CD14-positive monocyte (primary cell): ENCODE data around the gene LRRTM4. TPM values are rescaled to one million over a fixed set of nuclear protein-coding genes. Genes with fewer than 3 reads are reported as not detected.

Experiments used
- DNase-seq, 3 donors: peaks; one replicate each; pipeline ENCODE4 v3.0.0-alpha.2; 2011 to 2022
- H2AFZ ChIP-seq: 2 replicates; pipeline ENCODE4 v1.6.0; 2012; ENCODE audit warnings: mild to moderate bottlenecking, low read depth, low read length, inconsistent platforms; ENCODE audit not compliant: insufficient read depth, poor library complexity, severe bottlenecking
- H3K27ac ChIP-seq, 2 donors: 1 replicate in 1 of 2; 2 replicates in 1 of 2; pipeline ENCODE4 v1.5.1; 2012 to 2013; ENCODE audit warnings: low read length in 2 of 2, control low read depth in 1 of 2, inconsistent platforms in 1 of 2, low read depth in 1 of 2, mild to moderate bottlenecking in 1 of 2
- H3K27me3 ChIP-seq, 2 donors: one replicate each; pipeline versions ENCODE4 v1.6.0 to v1.6.1; 2011 to 2013; ENCODE audit warnings: low read length in 2 of 2; ENCODE audit not compliant: control insufficient read depth in 2 of 2, insufficient read depth in 2 of 2
- H3K36me3 ChIP-seq, 2 donors: replicated peaks in 1 of 2; 1 replicate in 1 of 2; 2 replicates in 1 of 2; pipeline versions ENCODE4 v1.5.1 to v1.6.1; 2012 to 2013; ENCODE audit warnings: low read length in 2 of 2, control low read depth in 1 of 2, inconsistent platforms in 1 of 2, mild to moderate bottlenecking in 1 of 2; ENCODE audit not compliant: insufficient read depth in 2 of 2, control insufficient read depth in 1 of 2
- H3K4me1 ChIP-seq, 2 donors: 1 replicate in 1 of 2; 2 replicates in 1 of 2; pipeline versions ENCODE4 v1.5.1 to v1.6.1; 2012 to 2013; ENCODE audit warnings: low read length in 2 of 2, control low read depth in 1 of 2, inconsistent platforms in 1 of 2, mild to moderate bottlenecking in 1 of 2, moderate library complexity in 1 of 2; ENCODE audit not compliant: insufficient read depth in 2 of 2, control insufficient read depth in 1 of 2
- H3K4me2 ChIP-seq: replicated peaks from 2 replicates; pipeline ENCODE3; 2012; ENCODE audit warnings: low read length, moderate library complexity, mild to moderate bottlenecking; ENCODE audit not compliant: poor library complexity, severe bottlenecking; ENCODE audit errors: extremely low read depth
- H3K4me3 ChIP-seq, 3 experiments: fragments of 200-600 bp in 1 of 3; sonication (generic) in 1 of 3; replicated peaks in 1 of 3; 1 replicate in 2 of 3; 2 replicates in 1 of 3; pipeline ENCODE4 v1.5.1; 2011 to 2013; ENCODE audit warnings: low read length in 3 of 3, mild to moderate bottlenecking in 3 of 3, control low read depth in 2 of 3, low read depth in 2 of 3, inconsistent platforms in 1 of 3, moderate library complexity in 1 of 3
- H3K79me2 ChIP-seq: 2 replicates; pipeline ENCODE4 v1.6.0; 2012; ENCODE audit warnings: mild to moderate bottlenecking, control low read depth, inconsistent platforms, low read length, moderate library complexity; ENCODE audit not compliant: insufficient read depth
- H3K9ac ChIP-seq: 2 replicates; pipeline ENCODE4 v1.6.0; 2017; ENCODE audit warnings: low read length, mild to moderate bottlenecking; ENCODE audit not compliant: insufficient read depth, poor library complexity, severe bottlenecking
- H3K9me3 ChIP-seq, 2 donors: replicated peaks in 1 of 2; 1 replicate in 1 of 2; 2 replicates in 1 of 2; pipeline versions ENCODE4 v1.5.1 to v1.6.1; 2012 to 2013; ENCODE audit warnings: low read length in 2 of 2, control low read depth in 1 of 2; ENCODE audit not compliant: control insufficient read depth in 1 of 2, insufficient read depth in 1 of 2
- H4K20me1 ChIP-seq: 2 replicates; pipeline ENCODE4 v1.6.0; 2012; ENCODE audit warnings: mild to moderate bottlenecking, low read length, control low read depth, moderate library complexity; ENCODE audit not compliant: insufficient read depth
- H3K27ac Mint-ChIP-seq, 7 donors: one replicate each; pipeline ENCODE4 v1.8.0; 2020; ENCODE audit warnings: mild to moderate bottlenecking in 7 of 7, mixed read lengths in 7 of 7, moderate library complexity in 6 of 7, inconsistent platforms in 2 of 7
- H3K27me3 Mint-ChIP-seq, 3 donors: one replicate each; pipeline ENCODE4 v1.8.0; 2021 to 2022; ENCODE audit warnings: low read depth in 3 of 3, mild to moderate bottlenecking in 3 of 3, mixed read lengths in 3 of 3, moderate library complexity in 3 of 3, inconsistent platforms in 1 of 3
- H3K36me3 Mint-ChIP-seq, 2 donors: one replicate each; pipeline ENCODE4 v1.8.0; 2020; ENCODE audit warnings: mixed read lengths in 2 of 2, inconsistent platforms in 1 of 2, mild to moderate bottlenecking in 1 of 2
- H3K4me1 Mint-ChIP-seq: one replicate; pipeline ENCODE4 v1.8.0; 2020; ENCODE audit warnings: mild to moderate bottlenecking, mixed read lengths
- H3K4me3 Mint-ChIP-seq, 2 donors: one replicate each; pipeline ENCODE4 v1.8.0; 2020; ENCODE audit warnings: mild to moderate bottlenecking in 2 of 2, mixed read lengths in 2 of 2, moderate library complexity in 1 of 2
- H3K9me3 Mint-ChIP-seq, 7 donors: one replicate each; pipeline ENCODE4 v1.8.0; 2020 to 2022; ENCODE audit warnings: mixed read lengths in 7 of 7, mild to moderate bottlenecking in 6 of 7, moderate library complexity in 6 of 7, inconsistent platforms in 2 of 7
- WGBS: methylation state at CpG from one replicate; pipeline ENCODE4 v1.1.5; 2013; ENCODE audit warnings: missing lambda C conversion rate; ENCODE audit not compliant: insufficient coverage; 5-methylcytosine and 5-hydroxymethylcytosine counted together
- intact Hi-C, 2 donors: fragments of 100-400 bp; cut with micrococcal nuclease; formaldehyde crosslinking; loops; one replicate each; pipeline versions ENCODE4 v1.15.0 to v1.15.1; 2023
- polyA plus RNA-seq, 3 donors: library from polyadenylated mRNA; depleted of rRNA in 1 of 3; unstranded in 2 of 3; stranded (reverse) in 1 of 3; fragments of 300-500 nt in 2 of 3; fragments of >200 nt in 1 of 3; fragmentation: Illumina TruSeq in 2 of 3; gene quantifications; 1 replicate in 2 of 3; 2 replicates in 1 of 3; pipeline ENCODE4 v1.2.3, GENCODE V29; 2012 to 2021
- TF ChIP-seq, protein P1 (sequence below): fragments of 200-600 bp; IDR thresholded peaks from one replicate; pipeline ENCODE4 v1.8.0; 2022; ENCODE audit warnings: antibody characterized with exemption, mild to moderate bottlenecking

LRRTM4 gene
- polyA plus RNA-seq, 3 donors = not detected

- no peaks in the 10 kb centered on the region for H3K27me3 Mint-ChIP-seq
- no peak overlapping the region for H3K9ac ChIP-seq
- H3K27me3 ChIP-seq = no peaks in the 10 kb centered on the region
- H4K20me1 ChIP-seq = no peaks in the 10 kb centered on the region
- H3K9me3 Mint-ChIP-seq = peaks cover 0 to 2% (median 0%) of the 10 kb centered on the region in 7 donors
- H2AFZ ChIP-seq = no peak overlapping the region
- H3K4me1 ChIP-seq = no peaks in the 10 kb centered on the region
- DNase-seq = no peak
- H3K27ac ChIP-seq = no peak overlapping the region
- TF ChIP-seq, protein P1, sequence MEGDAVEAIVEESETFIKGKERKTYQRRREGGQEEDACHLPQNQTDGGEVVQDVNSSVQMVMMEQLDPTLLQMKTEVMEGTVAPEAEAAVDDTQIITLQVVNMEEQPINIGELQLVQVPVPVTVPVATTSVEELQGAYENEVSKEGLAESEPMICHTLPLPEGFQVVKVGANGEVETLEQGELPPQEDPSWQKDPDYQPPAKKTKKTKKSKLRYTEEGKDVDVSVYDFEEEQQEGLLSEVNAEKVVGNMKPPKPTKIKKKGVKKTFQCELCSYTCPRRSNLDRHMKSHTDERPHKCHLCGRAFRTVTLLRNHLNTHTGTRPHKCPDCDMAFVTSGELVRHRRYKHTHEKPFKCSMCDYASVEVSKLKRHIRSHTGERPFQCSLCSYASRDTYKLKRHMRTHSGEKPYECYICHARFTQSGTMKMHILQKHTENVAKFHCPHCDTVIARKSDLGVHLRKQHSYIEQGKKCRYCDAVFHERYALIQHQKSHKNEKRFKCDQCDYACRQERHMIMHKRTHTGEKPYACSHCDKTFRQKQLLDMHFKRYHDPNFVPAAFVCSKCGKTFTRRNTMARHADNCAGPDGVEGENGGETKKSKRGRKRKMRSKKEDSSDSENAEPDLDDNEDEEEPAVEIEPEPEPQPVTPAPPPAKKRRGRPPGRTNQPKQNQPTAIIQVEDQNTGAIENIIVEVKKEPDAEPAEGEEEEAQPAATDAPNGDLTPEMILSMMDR = no peak
- no peak overlapping the region for H3K4me2 ChIP-seq
- intact Hi-C loops = no loop called here
- H3K4me3 Mint-ChIP-seq = no peak overlapping the region
- no peaks in the 10 kb centered on the region for H3K36me3 Mint-ChIP-seq
- WGBS = no CpG with 5 or more reads among the region's 3 CpGs
- no peak overlapping the region for H3K27ac Mint-ChIP-seq
- H3K9me3 ChIP-seq = peaks cover 0 to 3% of the 10 kb centered on the region in 2 donors
- no peak overlapping the region for H3K4me3 ChIP-seq
- H3K4me1 Mint-ChIP-seq = no peaks in the 10 kb centered on the region
- no peaks in the 10 kb centered on the region for H3K36me3 ChIP-seq
- H3K79me2 ChIP-seq = no peaks in the 10 kb centered on the region
Observed at GRCh38 chr2:77325395-77325794, 196.8 kb downstream of the LRRTM4 start.

DNA sequence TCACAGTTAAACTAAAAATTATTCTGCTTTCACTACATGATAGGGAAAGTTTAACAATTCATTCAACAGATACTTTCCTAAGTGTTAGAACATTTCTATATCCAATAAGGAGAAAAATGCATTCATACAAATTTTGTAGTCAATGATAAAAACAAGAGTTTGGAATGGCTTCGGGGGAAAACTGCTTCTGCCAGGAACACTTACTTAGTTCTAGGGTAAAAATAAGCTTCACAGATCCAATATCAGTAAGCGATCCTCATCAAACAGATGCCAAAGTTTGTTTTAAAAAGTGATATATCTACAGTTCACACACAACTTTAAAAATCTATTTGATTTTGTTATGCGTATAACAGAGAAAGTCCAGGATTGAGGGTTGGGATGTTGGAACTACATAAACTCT, 199.7 kb downstream of the LRRTM4 start:
- no peak overlapping the region for H3K27ac Mint-ChIP-seq
- H3K4me1 Mint-ChIP-seq = no peaks in the 10 kb centered on the region
- Histone ChIP-seq H3K4me2 (no peak overlapping the region), H4K20me1 (no peaks in the 10 kb centered on the region), H3K36me3 (no peaks in the 10 kb centered on the region), H2AFZ (no peak overlapping the region), H3K27me3 (no peaks in the 10 kb centered on the region), H3K27ac (no peak overlapping the region), H3K4me3 (no peak overlapping the region), H3K79me2 (no peaks in the 10 kb centered on the region), H3K9ac (no peak overlapping the region), H3K9me3 (peaks cover 0 to 3% of the 10 kb centered on the region in 2 donors), H3K4me1 (no peaks in the 10 kb centered on the region)
- TF ChIP-seq, protein P1 = no peak
- H3K4me3 Mint-ChIP-seq = no peak overlapping the region
- intact Hi-C loops = no loop called here
- DNase-seq = no peak
- H3K9me3 Mint-ChIP-seq = peaks cover 0 to 3% (median 0%) of the 10 kb centered on the region in 7 donors
- WGBS = no CpG with 5 or more reads among the region's 3 CpGs
- H3K36me3 Mint-ChIP-seq = no peaks in the 10 kb centered on the region
- no peaks in the 10 kb centered on the region for H3K27me3 Mint-ChIP-seq
